IgD-negative memory B cell (primary cell): ENCODE results near the gene NAPEPLD. TPM values are rescaled to one million over a fixed set of nuclear protein-coding genes. Genes with fewer than 3 reads are reported as not detected.
"Not testable (repeated sequence)": the region's sequence is repeated elsewhere in the genome, so short reads cannot be mapped to it uniquely, and the experiment has no call there.

ENCODE experiments used
- H3K27ac Mint-ChIP-seq, 3 donors: one replicate each; pipeline ENCODE4 v1.8.0; 2020 to 2022; ENCODE audit warnings: mild to moderate bottlenecking in 3 of 3, mixed read lengths in 3 of 3, moderate library complexity in 1 of 3
- H3K27me3 Mint-ChIP-seq: one replicate; pipeline ENCODE4 v1.8.0; 2021; ENCODE audit warnings: mixed read lengths
- H3K36me3 Mint-ChIP-seq: one replicate; pipeline ENCODE4 v1.8.0; 2020; ENCODE audit warnings: mild to moderate bottlenecking, mixed read lengths
- H3K4me1 Mint-ChIP-seq, 3 donors: one replicate each; pipeline ENCODE4 v1.8.0; 2020 to 2022; ENCODE audit warnings: mixed read lengths in 3 of 3, mild to moderate bottlenecking in 1 of 3
- H3K4me3 Mint-ChIP-seq, 4 donors: one replicate each; pipeline ENCODE4 v1.8.0; 2020 to 2022; ENCODE audit warnings: mild to moderate bottlenecking in 4 of 4, mixed read lengths in 4 of 4, moderate library complexity in 3 of 4
- H3K9me3 Mint-ChIP-seq, 3 donors: one replicate each; pipeline ENCODE4 v1.8.0; 2020 to 2021; ENCODE audit warnings: mixed read lengths in 3 of 3, mild to moderate bottlenecking in 1 of 3
- polyA plus RNA-seq: library from polyadenylated mRNA; unstranded; fragments of 300-500 nt; fragmentation: Illumina TruSeq; gene quantifications from one replicate; pipeline ENCODE4 v1.2.3, GENCODE V29; 2021

The NAPEPLD gene
- 8.0 TPM for polyA plus RNA-seq

DNA sequence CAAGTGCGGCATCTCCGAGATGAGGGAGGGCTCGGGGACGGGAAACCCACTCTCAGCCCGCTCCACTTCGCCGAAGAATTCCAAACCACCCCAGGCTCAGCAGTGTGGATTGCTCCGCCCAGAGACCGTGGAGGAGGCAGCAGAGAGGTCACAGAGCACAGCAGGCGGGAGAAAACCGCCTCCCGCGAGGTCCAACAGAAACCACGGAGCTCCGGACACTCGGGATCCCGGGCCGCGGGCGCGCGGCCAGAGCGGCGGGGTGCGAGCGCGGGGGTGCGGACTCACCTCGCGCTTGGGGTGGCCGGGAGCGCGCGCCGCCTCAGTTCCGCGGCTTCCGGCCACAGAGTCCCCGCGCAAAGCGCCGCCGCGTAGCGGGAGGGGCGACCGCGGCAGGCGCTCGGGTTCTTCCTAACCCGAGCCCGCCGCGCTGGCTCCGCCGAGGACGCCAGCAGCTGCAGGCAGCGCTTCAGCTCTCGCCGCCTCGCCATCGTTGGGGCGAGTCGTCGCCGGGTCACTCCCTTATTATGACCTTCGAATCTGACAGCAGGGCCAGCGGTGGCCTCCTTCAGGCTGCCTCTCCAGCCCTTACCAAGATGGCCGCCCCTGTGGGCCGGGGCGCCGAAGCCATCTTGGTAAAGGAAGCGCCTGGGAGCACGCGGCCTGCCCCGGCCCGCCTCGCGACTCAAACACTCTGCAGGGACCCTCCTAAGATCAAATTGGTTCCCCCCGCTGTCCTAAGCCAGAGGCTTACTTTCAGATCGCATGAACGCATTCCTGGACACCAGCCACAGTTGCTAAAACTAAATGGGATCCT, at the start of gene NAPEPLD:
NAPEPLD (minus strand) TSS at position 106 of the 814 bp plus-strand sequence. CDS start 20,323 bp downstream, outside the sequence.
- Mint-ChIP-seq H3K4me3 (peak within 1 kb of the TSS; percentile 97 to 98 (median 98)), H3K27ac (peak within 1 kb of the TSS; percentile 92 to 97 (median 93)), H3K27me3 (no peaks in the 10 kb centered on the region), H3K36me3 (peaks cover 4% of the 10 kb centered on the region), H3K9me3 (no peaks in the 10 kb centered on the region), H3K4me1 (peaks cover 24 to 52% (median 27%) of the 10 kb centered on the region in 3 donors)

DNA sequence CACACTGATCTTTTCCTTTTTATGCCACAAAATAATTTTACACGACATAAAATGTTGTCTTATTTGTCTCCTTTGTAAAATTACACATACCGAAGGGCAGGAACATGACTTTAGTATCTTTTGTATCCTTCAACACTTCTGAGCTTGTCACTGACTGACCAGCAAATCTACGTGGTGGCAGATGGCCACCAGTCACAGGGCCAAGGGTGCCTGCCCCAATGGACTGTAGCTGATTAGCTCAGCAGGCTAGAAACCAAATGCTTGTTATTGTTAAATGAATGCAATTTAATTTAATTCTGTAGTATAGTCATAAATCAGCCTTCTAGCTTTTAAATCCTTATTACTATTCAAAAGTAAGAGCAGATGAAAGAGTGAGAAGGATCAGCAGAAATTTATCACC, 49.2 kb upstream of the NAPEPLD start:
- not testable (repeated sequence) for H3K4me1 Mint-ChIP-seq, H3K27me3 Mint-ChIP-seq, H3K9me3 Mint-ChIP-seq, H3K36me3 Mint-ChIP-seq, H3K27ac Mint-ChIP-seq, H3K4me3 Mint-ChIP-seq

DNA sequence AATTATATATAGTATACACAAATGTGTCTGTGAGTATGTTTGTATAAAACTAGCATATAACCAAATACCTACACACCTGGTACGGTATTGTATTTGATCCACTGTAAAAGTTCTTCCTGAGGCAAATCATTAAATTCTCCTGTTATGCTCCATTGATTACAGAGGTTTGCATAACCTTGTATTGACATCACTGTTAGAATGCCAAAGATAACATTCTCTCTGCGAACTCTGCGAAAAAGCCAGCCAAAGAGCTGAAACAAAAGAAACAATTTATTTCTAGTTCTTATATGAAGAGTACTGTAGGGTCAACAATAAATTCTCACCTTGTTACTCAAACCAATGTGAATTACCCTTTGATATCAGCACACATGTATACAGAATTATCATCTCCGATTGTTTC, 46.5 kb upstream of the NAPEPLD start:
- H3K36me3 Mint-ChIP-seq, H3K4me1 Mint-ChIP-seq, H3K27ac Mint-ChIP-seq, H3K27me3 Mint-ChIP-seq, H3K4me3 Mint-ChIP-seq, H3K9me3 Mint-ChIP-seq: not testable (repeated sequence)

DNA sequence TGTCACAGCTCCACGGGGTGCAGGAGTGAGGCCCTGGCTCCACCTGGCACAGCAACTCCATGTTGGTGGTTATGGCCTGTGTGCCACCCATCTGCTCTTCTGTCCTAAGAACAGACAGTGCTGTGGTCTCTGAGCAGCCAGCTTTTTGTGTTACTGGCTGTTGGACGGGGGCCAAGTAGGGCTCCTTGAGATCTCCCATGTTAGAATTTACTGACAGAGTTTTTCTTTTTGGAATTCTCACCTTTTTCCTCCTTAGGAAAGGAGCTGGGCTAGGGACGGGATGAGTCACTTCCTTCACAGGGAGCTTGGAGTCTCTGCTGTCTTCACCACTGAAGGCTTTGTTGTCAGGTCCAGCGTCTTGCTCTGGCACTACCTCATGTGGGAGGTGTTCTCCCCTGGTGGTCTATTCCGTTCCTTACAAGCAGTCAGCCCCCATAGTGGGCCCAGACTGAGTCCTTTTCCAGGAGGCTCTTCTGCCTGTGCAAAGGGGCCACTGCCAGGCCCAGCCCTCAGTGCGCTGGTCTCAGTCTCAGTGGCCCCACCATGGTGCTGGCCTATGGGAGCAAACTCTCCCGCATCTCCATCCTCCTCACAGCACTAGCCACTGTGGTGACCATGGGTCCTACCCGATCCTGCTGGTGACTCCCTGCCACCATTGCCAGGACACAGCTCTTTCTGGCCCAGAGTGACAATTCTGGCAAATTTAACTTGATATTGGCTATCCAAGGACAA, 23.7 kb upstream of the NAPEPLD start:
- not testable (repeated sequence) for H3K27me3 Mint-ChIP-seq, H3K27ac Mint-ChIP-seq, H3K4me1 Mint-ChIP-seq, H3K36me3 Mint-ChIP-seq, H3K4me3 Mint-ChIP-seq, H3K9me3 Mint-ChIP-seq

DNA sequence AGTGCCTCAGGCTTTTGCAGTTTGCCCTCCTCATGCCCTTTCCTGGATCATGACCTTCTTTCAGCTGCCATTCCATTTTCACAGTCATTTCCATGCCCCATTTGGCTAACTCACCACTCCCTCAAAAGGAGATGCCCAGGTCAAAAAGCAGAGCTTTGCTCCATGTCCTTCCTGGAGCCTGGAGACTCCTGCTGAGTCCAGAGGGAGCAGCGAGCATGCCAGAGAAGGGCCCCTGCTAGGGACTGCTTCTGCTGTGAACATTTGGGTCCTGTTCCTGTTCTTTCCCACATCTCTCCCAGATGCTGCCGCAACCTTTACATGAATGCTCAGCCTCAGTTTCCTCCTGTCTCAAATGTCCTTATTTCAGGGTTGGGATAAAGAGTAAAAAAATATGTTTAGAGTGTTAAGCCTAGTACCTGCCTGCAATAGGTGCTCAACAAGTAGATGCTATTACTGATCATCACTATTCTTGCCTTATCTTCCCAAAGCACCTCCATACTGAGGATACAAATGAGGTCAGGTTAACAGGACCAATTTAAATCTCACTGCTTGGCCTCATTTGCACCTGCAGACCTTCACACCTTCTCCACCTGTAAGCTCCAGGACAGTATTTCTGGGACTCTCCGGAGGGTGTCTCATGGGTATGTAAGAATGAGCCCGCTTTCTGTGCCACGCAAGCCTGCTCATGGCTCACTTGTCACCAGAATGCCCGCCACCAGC, 23.0 kb upstream of the NAPEPLD start:
- H3K4me3 Mint-ChIP-seq, H3K36me3 Mint-ChIP-seq, H3K9me3 Mint-ChIP-seq, H3K4me1 Mint-ChIP-seq, H3K27me3 Mint-ChIP-seq, H3K27ac Mint-ChIP-seq: not testable (repeated sequence)

DNA sequence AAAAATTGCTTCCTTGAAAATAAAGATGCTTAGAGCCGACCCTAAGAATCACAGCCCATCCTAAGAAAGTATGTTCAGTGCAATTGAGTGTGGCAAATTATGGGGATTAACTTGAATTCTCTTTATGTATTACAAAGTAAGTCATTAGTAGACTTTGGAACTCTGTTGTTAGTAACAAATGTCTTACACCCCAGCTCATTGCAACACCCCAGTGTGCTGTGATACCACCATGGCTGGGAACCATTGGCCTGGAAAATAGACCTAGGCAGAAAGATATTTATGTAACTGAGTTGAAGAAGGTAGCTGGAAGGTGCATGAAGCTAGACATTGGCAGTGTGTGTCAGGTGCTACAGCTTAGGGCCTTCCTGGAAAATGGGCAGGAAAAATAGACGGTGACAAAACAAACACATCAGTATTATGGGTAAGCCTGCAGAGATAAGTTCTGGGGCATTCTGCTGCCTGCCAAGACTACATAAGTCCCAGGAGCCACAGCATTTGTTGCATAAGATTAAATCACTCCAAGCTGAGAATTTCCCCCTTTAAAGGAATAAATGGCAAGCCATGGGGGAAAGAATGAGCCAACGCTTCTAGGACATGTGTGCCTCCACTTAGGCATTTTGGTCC, 18.1 kb upstream of the NAPEPLD start:
- not testable (repeated sequence) for H3K4me3 Mint-ChIP-seq, H3K4me1 Mint-ChIP-seq, H3K9me3 Mint-ChIP-seq, H3K36me3 Mint-ChIP-seq, H3K27me3 Mint-ChIP-seq, H3K27ac Mint-ChIP-seq

DNA sequence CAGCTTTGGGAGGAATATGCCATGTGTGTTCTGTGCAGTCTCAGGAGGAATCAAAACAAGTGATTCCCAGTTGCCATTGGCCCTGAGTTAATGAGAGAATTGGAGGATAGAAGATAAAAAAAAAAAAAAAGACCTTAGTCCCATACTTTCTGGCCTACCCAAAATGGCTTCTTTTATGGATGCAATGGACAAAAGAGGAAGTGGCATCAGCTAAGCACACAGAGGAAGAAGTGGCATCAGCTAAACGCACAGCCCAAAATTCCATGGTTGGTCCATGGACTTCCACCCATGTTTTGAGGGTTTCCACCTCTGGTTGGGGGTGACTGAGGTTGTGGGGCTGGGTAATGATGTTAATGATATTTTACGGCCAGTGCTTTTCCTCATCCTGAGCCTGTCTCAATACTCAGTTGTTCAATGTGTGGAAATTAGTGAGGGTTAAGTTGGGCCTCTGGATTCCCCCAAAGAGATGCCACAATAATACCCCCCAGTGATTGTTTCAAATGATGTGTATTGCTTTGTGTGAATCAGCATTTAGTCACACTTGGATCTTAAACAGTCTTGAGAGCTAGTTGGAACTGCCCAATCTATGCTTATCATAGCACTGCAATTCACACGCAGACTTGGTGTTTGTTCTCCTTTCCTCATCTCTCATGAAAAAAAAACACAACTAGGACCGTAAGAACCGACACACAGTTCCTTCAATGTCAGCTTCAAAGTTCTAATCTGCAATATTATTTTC, 14.4 kb upstream of the NAPEPLD start:
- not testable (repeated sequence) for H3K27ac Mint-ChIP-seq, H3K36me3 Mint-ChIP-seq, H3K4me1 Mint-ChIP-seq, H3K9me3 Mint-ChIP-seq, H3K4me3 Mint-ChIP-seq, H3K27me3 Mint-ChIP-seq

DNA sequence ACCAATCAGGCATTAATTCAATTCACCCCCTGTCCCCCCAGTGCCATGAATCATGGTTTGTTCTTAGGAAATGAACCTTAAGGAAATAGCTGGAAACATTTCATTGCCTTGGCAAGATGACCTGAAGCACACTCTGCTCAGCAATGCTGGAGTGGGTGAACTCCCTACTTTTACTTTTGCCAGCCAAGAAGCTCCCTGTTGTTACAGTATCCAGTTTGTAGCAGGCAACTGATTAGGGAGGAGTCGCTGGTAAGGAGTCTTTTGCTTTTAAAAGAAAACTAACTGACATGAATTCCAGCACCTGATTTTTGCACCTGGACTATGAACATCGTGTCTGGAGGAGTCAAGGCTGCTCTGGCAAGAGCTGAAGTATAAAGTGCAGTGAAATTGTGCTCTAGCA, 13.7 kb upstream of the NAPEPLD start:
- H3K4me3 Mint-ChIP-seq, H3K36me3 Mint-ChIP-seq, H3K9me3 Mint-ChIP-seq, H3K4me1 Mint-ChIP-seq, H3K27ac Mint-ChIP-seq, H3K27me3 Mint-ChIP-seq: not testable (repeated sequence)

DNA sequence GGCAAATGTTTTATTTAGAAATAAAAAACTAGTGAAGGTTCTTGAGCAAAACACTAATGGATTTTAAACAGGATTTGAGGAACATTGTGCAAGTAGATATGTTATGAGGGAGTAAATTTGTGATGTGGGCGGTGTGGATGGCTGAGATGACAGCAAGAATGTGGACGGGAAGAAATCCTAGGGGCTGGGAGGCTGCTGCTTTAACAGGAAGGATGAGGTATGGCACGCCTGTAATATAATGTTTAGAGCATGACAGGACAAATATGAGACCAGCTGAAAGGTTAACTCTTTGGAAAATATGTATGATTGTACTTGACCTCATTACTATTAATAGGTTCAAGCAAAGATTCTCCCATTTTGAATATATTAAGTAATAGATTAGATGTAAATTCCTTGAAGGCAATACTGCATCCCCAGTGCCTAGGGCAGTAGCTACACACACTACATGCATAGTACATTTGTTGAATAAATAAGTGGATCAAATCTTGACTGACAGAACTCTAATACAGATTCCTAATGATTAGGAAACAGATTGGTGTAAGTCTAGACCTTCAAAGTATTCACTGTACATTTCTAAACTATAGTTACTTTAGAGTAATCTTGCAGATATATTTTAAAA, 13.2 kb upstream of the NAPEPLD start:
- not testable (repeated sequence) for H3K4me3 Mint-ChIP-seq, H3K4me1 Mint-ChIP-seq, H3K36me3 Mint-ChIP-seq, H3K27ac Mint-ChIP-seq, H3K27me3 Mint-ChIP-seq, H3K9me3 Mint-ChIP-seq

DNA sequence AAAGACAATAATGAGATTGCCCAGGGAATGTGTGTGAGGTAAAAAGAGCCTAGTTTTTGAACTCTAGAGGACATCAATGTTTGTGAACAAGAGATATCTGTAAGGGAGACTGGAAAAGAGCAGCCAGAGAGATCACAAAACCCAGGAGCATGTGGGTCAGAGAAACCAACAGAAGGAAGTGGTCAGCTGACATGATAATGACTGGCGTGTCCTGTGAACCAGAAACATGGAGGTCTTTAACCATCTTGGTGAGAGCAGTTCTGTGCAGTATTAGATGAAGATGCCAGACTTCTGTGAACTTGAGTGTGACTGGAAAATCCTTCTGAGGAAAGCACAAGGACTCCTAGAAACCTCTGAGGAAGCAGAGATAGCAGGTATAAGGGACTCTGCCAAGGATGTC, 10.2 kb upstream of the NAPEPLD start:
- not testable (repeated sequence) for H3K9me3 Mint-ChIP-seq, H3K4me3 Mint-ChIP-seq, H3K36me3 Mint-ChIP-seq, H3K27ac Mint-ChIP-seq, H3K27me3 Mint-ChIP-seq, H3K4me1 Mint-ChIP-seq

DNA sequence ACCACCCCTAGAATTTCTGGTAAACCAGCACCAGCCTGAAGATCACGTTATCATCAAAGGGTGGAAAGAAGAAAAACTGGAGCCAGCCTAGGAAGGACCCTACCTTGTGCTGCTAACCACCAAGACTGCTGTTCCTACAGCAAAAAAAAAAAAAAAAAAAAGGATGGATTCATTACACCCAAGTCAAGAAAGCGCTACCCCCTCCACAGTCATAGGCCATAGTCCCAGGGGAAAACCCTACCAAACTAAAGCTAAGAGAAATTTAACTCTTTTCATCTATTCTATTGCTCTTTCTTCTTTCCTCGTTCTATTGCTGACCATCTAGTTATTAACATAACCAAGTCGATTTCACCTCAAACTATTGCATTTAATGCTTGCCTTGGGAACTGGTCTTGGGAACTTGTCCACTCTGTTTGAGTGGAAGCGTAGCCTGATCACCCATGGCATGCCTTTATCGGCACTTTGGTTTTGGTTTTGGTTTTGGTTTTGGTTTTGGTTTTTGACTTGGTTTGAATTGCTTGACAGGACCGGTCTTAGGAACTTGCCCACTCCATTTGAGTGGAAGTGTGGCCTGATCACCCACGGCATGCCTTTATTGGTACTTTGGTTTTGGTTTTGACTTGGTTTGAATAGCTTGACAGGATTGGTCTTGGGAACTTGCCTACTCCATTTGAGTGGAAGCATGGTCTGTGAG, 6.6 kb upstream of the NAPEPLD start:
- H3K27ac Mint-ChIP-seq: peak overlapping the region; percentile 31 to 85 (median 71)
- H3K9me3 Mint-ChIP-seq, H3K36me3 Mint-ChIP-seq, H3K27me3 Mint-ChIP-seq: not testable (repeated sequence)
- peak overlapping the region; percentile 77 to 90 (median 83) for H3K4me3 Mint-ChIP-seq
- H3K4me1 Mint-ChIP-seq: peaks cover 10 to 15% (median 10%) of the 10 kb centered on the region in 3 donors

DNA sequence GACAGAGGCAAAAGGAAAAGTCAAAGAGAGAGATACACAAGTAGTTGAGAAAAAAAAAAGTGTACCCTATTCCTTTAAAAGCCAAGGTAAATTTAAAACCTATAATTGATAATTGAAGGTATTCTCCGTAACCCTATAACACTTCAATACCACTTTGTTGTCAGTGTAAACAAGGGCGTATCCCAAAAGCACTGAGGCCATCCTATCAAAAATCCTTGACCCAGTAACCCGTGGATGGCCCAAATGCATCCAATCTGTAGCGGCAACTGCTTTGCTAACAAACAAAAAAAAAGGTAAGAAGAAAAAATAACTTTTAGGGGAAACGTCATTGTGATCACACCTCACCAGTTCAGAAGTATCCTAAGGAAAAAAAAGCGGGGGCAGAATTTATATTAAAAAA, 5.1 kb upstream of the NAPEPLD start:
- no peaks in the 10 kb centered on the region for H3K9me3 Mint-ChIP-seq
- H3K4me1 Mint-ChIP-seq: peaks cover 14 to 26% (median 18%) of the 10 kb centered on the region in 3 donors
- H3K4me3 Mint-ChIP-seq: peak overlapping the region in 1 of 4 donors; percentile 69
- H3K36me3 Mint-ChIP-seq: peaks cover 2% of the 10 kb centered on the region
- no peaks in the 10 kb centered on the region for H3K27me3 Mint-ChIP-seq
- H3K27ac Mint-ChIP-seq: peak overlapping the region in 1 of 3 donors; percentile 70

DNA sequence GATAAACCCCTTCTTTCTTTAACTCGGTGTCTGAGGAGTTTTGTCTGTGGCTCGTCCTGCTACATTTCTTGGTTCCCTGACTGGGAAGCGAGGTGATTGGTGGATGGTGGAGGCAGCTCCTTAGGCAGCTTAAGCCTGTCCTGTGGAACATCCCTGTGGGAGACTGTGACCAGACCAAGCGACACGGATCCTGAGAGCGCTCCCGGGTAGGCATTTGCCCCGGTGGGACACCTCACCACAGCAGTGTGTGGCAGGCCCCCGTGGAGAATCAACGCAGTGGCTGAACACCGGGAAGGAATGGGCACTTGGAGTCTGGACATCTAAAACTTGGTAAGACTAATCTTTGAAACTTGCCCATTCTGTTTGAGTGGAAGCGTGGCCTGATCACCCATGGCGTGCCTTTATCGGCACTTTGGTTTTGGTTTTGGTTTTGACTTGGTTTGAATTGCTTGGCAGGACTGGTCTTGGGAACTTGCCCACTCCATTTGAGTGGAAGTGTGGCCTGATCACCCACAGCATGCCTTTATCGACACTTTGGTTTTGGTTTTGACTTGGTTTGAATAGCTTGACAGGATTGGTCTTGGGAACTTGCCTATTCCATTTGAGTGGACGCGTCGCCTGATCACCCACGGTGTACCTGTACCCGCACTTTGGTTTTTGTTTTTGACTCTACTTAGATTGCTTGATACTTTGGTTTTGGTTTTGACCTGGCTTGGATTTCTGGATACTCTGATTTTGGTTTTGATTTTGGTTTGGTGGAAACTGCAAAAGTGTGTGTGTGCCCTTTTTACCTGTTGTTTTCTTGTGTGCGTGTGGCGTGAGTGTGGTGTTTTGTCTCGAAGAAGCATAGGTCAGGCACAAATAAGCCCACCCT, 4.1 kb upstream of the NAPEPLD start:
- peak overlapping the region in 1 of 4 donors; percentile 69 for H3K4me3 Mint-ChIP-seq
- not testable (repeated sequence) for H3K9me3 Mint-ChIP-seq, H3K27me3 Mint-ChIP-seq, H3K36me3 Mint-ChIP-seq
- peak overlapping the region in 2 of 3 donors; percentile 74 to 90 for H3K27ac Mint-ChIP-seq
- peaks cover 21 to 36% (median 21%) of the 10 kb centered on the region in 3 donors for H3K4me1 Mint-ChIP-seq
